Ascending aorta (tissue), 2 donors: ENCODE measurements around the gene RCE1. TPM values are rescaled to one million over a fixed set of nuclear protein-coding genes. Genes with fewer than 3 reads are reported as not detected.

ENCODE experiments used
- DNase-seq, 2 donors: peaks; one replicate each; pipeline ENCODE4 v3.0.0-alpha.2; 2019; ENCODE audit warnings: low spot score in 2 of 2
- H3K27ac ChIP-seq, 2 donors: fragments of 200-600 bp; sonication (generic); one replicate each; pipeline ENCODE4 v1.5.1; 2016 to 2017; ENCODE audit warnings: mild to moderate bottlenecking in 1 of 2
- H3K27me3 ChIP-seq: fragments of 200-600 bp; sonication (generic); one replicate; pipeline ENCODE4 v1.5.1; 2017
- H3K36me3 ChIP-seq, 2 donors: fragments of 200-600 bp; sonication (generic); one replicate each; pipeline ENCODE4 v1.5.1; 2016
- H3K4me1 ChIP-seq, 2 donors: fragments of 200-600 bp; sonication (generic); one replicate each; pipeline ENCODE4 v1.5.1; 2016 to 2017; ENCODE audit warnings: mild to moderate bottlenecking in 1 of 2
- H3K4me3 ChIP-seq, 2 donors: fragments of 200-600 bp; sonication (generic); one replicate each; pipeline ENCODE4 v1.5.1; 2016 to 2017; ENCODE audit warnings: mild to moderate bottlenecking in 1 of 2
- H3K9me3 ChIP-seq, 2 donors: fragments of 200-600 bp; sonication (generic); one replicate each; pipeline ENCODE4 v1.5.1; 2016
- CTCF ChIP-seq, 3 experiments: fragments of 200-600 bp in 2 of 3; fragments of 450-650 bp in 1 of 3; sonication (generic) in 2 of 3; IDR thresholded peaks; one replicate each; pipeline ENCODE4 v1.5.1; 2016 to 2019; ENCODE audit warnings: antibody characterized with exemption in 3 of 3, mild to moderate bottlenecking in 1 of 3, moderate library complexity in 1 of 3
- intact Hi-C: fragments of 100-400 bp; cut with DNase I; formaldehyde crosslinking; loops from one replicate; pipeline ENCODE4 v1.15.1; 2023
- total RNA-seq: library from RNA; depleted of rRNA; stranded (reverse); fragments of >200 nt; gene quantifications from one replicate; pipeline ENCODE4 v1.1.0, GENCODE V29; 2016

RCE1 gene
- total RNA-seq, 1 donor from 2014 or later: 45.7 TPM

- H3K27ac ChIP-seq: no peak overlapping the region
- TF ChIP-seq CTCF (IDR thresholded peaks at IDR 0.05): no peak
- DNase-seq: peak in 1 of 2 donors; percentile 58
- peaks cover 9 to 33% of the 10 kb centered on the region in 2 donors for H3K36me3 ChIP-seq
- H3K27me3 ChIP-seq: no peaks in the 10 kb centered on the region
- no peak overlapping the region for H3K4me3 ChIP-seq
- H3K4me1 ChIP-seq: peaks cover 12 to 23% of the 10 kb centered on the region in 2 donors
- no peaks in the 10 kb centered on the region for H3K9me3 ChIP-seq
- intact Hi-C loops: no loop called here
Observed at GRCh38 chr11:66845876-66846212, 2.6 kb downstream of the RCE1 start.

GRCh38 chr11:66846671-66847091 lies 3.4 kb downstream of the RCE1 start:
- no peak for TF ChIP-seq CTCF (IDR thresholded peaks at IDR 0.05)
- intact Hi-C loops: no loop called here

GRCh38 chr11:66847461-66848232 lies 4.4 kb downstream of the RCE1 start:
- peaks cover 4 to 11% of the 10 kb centered on the region in 2 donors for H3K4me1 ChIP-seq
- H3K9me3 ChIP-seq: no peaks in the 10 kb centered on the region
- no peaks in the 10 kb centered on the region for H3K27me3 ChIP-seq
- peak in 1 of 2 donors; percentile 57 for DNase-seq
- no peak overlapping the region for H3K27ac ChIP-seq
- H3K36me3 ChIP-seq: peaks cover 9 to 34% of the 10 kb centered on the region in 2 donors
- H3K4me3 ChIP-seq: no peak overlapping the region
- intact Hi-C loops: no loop called here
- TF ChIP-seq CTCF (IDR thresholded peaks at IDR 0.05): no peak

More at GRCh38 chr11:66846671-66847091, 3.4 kb downstream of the RCE1 start:
- no peaks in the 10 kb centered on the region for H3K9me3 ChIP-seq
- no peak for DNase-seq
- peaks cover 9 to 34% of the 10 kb centered on the region in 2 donors for H3K36me3 ChIP-seq
- peaks cover 12 to 19% of the 10 kb centered on the region in 2 donors for H3K4me1 ChIP-seq
- H3K4me3 ChIP-seq: no peak overlapping the region
- H3K27me3 ChIP-seq: no peaks in the 10 kb centered on the region
- no peak overlapping the region for H3K27ac ChIP-seq

- Histone ChIP-seq H3K9me3 (no peaks in the 10 kb centered on the region), H3K27ac (no peak overlapping the region), H3K4me3 (no peak overlapping the region), H3K36me3 (peaks cover 9 to 34% of the 10 kb centered on the region in 2 donors), H3K27me3 (no peaks in the 10 kb centered on the region), H3K4me1 (peaks cover 4 to 9% of the 10 kb centered on the region in 2 donors)
- peak in 1 of 2 donors; percentile 56 for DNase-seq
- no peak for TF ChIP-seq CTCF (IDR thresholded peaks at IDR 0.05)
- intact Hi-C loops: no loop called here
Observed at GRCh38 chr11:66848671-66849500, 5.6 kb downstream of the RCE1 start.

- no peak overlapping the region for H3K27ac ChIP-seq
- intact Hi-C loops: no loop called here
- H3K9me3 ChIP-seq: no peaks in the 10 kb centered on the region
- H3K36me3 ChIP-seq: peaks cover 9 to 34% of the 10 kb centered on the region in 2 donors
- peaks cover 0 to 1% of the 10 kb centered on the region in 2 donors for H3K4me1 ChIP-seq
- DNase-seq: peak in 1 of 2 donors; percentile 59
- no peak overlapping the region for H3K4me3 ChIP-seq
- no peak for TF ChIP-seq CTCF (IDR thresholded peaks at IDR 0.05)
- no peaks in the 10 kb centered on the region for H3K27me3 ChIP-seq
Observed at GRCh38 chr11:66849501-66850234, 6.4 kb downstream of the RCE1 start.
